Measurements from ENCODE around the gene GRK4. TPM values are rescaled to one million over a fixed set of nuclear protein-coding genes. Genes with fewer than 3 reads are reported as not detected.
A peak's percentile ranks its signal among the peaks of the same experiment; 100 is the strongest.

GRK4 gene
- total RNA-seq, 1 donor from 2014 or later = 9.2 TPM

DNA sequence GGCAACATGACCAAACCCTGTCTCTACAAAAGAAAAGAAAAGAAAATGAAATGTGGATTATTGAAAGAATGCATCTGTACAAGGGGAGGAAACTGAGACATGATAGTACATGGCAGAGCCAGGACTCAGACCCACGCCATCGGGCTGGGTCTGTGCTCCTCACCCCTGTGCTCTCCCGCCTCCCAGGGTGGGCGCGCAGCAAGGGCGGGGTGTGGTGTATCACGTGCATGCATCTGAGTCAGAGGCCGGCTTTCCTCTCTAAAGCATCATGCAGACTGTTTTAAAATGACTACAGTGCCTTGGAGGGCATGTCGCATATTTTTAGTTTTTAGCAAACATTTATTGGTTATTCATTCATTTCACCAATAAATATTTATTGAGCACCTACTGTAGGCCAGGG is 63.2 kb downstream of the GRK4 start:
- intact Hi-C loops (cut with micrococcal nuclease) = no loop called here
- no peak for DNase-seq
- no peak for ATAC-seq

- intact Hi-C loops (cut with micrococcal nuclease) = no loop called here
- no peak for ATAC-seq
- no peak for DNase-seq
Observed at GRCh38 chr4:3029464-3029863, 66.1 kb downstream of the GRK4 start.

- ATAC-seq (no peak), DNase-seq (no peak)
- intact Hi-C loops (cut with micrococcal nuclease) = loop anchor here (10.0 kb wide), 1 partner anchor 56 kb away; no protein-coding TSS in a partner anchor
Observed at GRCh38 chr4:3030566-3031356, 67.4 kb downstream of the GRK4 start.

DNA sequence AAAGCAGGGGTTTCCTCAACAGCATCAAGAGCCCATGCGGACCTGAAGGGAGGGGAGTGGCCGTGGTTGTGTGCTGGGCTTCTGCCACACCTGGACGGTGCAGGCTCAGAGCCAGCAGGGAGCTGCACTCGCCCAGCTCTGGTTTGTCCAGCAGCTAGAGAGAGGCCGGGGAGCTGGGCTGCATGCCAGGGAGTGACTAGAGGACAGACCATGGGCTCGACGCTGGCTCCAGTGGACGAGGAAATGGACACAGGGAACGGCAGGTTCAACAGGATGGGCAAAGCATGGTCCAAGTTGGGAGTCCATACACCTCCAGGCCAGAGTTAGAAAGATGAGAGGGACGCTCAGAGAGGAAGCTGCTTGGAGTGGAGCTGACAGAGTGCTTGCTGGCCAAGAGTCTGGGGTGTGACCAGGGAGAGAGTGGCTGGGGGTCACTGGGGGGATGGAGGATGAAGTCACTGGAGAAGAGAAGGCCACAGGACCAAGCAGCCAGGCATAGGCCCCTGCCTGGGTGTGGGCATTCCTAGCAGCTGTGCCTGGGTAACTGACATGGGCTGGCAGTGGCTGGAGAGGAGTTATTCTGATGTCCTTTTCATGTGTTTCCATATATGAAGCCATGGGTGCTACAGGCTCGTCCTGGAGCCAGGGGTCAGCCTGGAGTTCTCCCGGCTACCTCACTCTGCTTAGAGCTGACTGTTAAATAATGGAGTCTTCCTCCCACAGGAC is 68.1 kb downstream of the GRK4 start:
- ATAC-seq = peak; percentile 17
- intact Hi-C loops (cut with micrococcal nuclease) = loop anchor here (10.0 kb wide), 1 partner anchor 57 kb away; no protein-coding TSS in a partner anchor
- peak; percentile 49 for DNase-seq

DNA sequence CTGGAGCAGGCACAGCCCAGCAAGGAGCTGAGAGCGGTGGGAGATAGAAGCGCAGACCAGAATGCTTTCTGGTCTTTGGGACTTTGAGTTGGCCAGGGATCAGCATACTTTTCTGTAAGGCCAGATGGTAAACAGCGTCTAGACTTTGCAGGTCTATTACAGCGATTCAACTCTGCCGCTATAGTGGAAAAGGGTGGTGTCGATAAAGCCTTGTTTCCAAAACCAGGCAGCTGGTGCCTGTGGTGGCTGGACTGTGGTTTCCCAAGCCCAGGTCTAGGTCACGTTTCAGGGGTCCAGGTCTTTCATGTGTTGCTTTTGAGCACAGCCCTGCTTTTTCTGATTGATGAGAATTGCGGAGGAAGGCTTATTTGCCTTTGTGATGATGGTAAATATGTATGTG is 70.9 kb downstream of the GRK4 start:
- DNase-seq (no peak), ATAC-seq (no peak)
- intact Hi-C loops (cut with micrococcal nuclease) = loop anchor here (10.0 kb wide), 1 partner anchor 59 kb away; no protein-coding TSS in a partner anchor

- ATAC-seq (no peak), DNase-seq (no peak)
- intact Hi-C loops (cut with micrococcal nuclease) = loop anchor here (10.0 kb wide), 1 partner anchor 60 kb away; no protein-coding TSS in a partner anchor
Observed at GRCh38 chr4:3035249-3035648, 71.9 kb downstream of the GRK4 start.

DNA sequence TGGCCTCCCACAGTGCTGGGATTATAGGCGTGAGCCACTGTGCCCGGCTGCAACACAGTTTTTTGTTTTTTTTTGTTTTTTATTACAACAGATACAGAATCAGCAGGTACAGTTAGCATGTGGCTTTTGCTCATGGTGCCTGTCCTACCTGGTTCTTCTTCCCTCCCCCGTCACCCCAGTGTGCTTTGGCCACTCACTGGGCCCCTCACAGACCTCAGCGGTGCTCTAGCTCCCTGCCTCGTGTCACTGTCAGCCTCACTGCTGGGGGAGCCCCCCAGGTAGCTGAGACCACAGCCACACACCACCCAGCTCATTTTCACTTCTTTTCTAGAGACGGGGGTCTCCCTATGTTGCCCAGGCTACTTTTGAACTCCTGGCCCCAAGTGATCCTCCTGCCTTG is 72.3 kb downstream of the GRK4 start:
- ATAC-seq = no peak
- intact Hi-C loops (cut with micrococcal nuclease) = loop anchor here (10.0 kb wide), 1 partner anchor 61 kb away; no protein-coding TSS in a partner anchor
- no peak for DNase-seq

DNA sequence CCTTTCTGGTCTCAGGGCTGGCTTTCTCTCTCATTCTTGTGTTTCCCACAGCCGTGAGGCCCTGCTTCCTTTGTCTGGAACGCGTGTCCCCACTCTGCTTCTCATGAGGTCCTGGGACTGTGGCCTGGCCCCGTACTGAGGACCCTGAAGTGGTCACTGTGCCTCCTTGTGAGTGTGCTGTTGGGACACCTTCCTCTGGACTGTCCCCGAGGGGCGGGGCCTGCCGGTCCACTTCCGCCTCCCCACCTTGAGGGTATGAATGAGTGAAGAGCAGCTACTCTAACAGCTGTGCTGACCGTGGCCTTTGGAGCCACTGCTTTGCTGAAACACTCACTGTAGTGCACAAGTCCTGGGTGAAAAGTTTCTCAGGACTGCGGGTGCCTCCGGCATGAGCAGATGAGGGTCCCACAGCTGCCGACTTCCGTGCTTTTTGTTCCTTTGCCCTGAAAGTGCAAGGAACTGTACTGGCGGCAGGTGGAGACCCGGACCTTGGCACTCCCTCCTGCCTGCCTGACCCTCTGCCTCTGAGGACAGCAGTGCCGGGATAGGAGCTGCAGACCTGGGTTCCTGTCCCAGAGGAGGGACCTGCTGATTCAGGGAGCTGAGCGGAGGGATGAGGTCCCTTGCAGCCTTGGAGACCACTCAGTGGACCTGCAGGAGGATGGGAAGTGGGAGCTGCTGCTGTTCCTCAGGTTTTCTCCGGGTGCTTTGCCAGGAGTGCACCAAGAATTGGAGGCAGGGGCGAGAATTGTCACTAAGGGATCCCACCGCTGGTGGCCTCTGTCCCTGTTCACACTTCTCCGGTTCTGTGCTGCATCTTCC is 73.0 kb downstream of the GRK4 start:
- ATAC-seq (no peak), DNase-seq (no peak)
- intact Hi-C loops (cut with micrococcal nuclease) = loop anchor here (10.0 kb wide), 1 partner anchor 62 kb away; no protein-coding TSS in a partner anchor

DNA sequence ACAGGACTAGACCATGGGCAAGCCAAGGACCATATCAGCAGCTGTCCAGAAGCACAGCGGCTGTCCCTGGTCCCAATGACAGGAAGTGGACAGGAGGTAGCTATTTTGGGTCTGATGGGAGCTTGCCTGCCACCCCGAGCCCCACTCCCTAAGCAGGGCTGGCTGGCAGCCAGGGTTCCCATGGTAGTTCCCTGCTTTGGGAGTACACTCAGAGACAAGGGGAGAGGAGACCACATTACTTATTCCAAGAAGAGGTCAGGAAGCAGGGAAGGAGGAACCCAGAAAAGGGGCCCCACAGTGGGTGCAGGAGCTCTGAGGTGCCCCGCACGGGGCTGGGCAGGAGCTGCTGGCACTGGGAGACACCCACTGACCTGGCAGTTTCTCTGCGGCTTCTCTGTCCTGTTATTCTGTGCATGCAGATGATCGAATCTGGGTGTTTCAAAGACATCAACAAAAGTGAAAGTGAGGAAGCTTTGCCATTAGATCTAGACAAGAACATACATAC is 74.6 kb downstream of the GRK4 start:
- intact Hi-C loops (cut with micrococcal nuclease) = loop anchor here (10.0 kb wide), 1 partner anchor 63 kb away; no protein-coding TSS in a partner anchor
- DNase-seq = peak; percentile 87
- peak; percentile 70 for ATAC-seq

- DNase-seq (no peak), ATAC-seq (no peak)
- intact Hi-C loops (cut with micrococcal nuclease) = loop anchor here (10.0 kb wide), 1 partner anchor 65 kb away; no protein-coding TSS in a partner anchor
Observed at GRCh38 chr4:3039706-3040366, 76.5 kb downstream of the GRK4 start.

DNA sequence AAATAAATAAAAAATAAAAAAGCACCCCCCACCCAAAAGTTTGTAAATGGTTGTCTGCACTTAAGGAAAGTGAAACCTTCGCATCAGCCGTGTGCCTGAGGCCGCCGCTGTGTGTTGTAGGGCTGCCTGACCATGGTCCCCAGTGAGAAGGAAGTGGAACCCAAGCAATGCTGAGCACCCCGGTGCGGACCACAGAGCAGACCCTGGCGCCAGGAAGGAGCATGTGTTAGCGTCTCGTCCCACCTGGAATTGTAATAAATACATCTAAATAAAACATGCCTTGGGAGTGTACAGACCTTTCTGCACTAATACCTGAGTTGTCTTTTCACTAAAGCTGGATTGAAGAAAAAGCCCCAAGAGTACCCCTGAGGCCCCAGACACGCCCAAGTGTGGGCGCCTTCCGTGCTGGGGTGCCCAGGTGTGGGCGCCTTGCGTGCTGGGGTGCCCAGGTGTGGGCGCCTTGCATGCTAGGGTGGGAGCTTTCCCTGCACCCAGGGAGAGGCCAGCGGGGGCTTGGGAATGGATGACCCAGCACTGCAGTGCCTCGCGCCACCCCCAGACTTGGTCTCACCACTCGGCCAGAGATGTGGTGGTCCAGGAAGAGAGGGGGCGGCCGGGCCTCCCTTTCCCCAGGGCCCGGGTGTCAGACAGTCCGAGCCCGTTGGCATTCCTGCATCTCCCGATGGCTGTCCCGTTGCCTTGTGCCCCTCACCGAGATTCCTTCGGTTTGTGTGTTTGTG is 77.3 kb downstream of the GRK4 start:
- intact Hi-C loops (cut with micrococcal nuclease) = no loop called here
- no peak for ATAC-seq
- no peak for DNase-seq

- ATAC-seq (peak; percentile 59), DNase-seq (peak; percentile 75)
- intact Hi-C loops (cut with micrococcal nuclease) = no loop called here
Observed at GRCh38 chr4:3041192-3042142, 78.1 kb downstream of the GRK4 start.

DNA sequence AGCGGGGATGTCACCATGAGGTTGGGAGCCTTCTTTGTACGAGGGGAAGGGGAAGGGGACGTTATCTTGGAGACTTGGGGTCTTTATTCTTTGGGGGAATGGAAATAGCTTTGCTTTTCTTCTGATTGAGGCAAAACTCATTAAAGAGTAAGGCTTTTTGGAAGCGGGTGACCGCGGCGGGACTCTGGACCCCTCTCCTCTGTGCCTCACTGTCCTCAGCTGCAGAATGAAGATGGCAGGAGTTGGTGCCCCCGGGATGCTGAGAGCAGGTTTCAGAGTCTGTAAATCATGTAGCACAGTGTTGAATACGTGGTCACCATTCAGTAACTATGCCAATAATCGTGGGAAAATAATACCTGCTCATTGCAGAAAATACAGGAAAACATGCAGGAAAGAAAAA is 78.9 kb downstream of the GRK4 start:
- no peak for ATAC-seq
- intact Hi-C loops (cut with micrococcal nuclease) = no loop called here
- no peak for DNase-seq

DNA sequence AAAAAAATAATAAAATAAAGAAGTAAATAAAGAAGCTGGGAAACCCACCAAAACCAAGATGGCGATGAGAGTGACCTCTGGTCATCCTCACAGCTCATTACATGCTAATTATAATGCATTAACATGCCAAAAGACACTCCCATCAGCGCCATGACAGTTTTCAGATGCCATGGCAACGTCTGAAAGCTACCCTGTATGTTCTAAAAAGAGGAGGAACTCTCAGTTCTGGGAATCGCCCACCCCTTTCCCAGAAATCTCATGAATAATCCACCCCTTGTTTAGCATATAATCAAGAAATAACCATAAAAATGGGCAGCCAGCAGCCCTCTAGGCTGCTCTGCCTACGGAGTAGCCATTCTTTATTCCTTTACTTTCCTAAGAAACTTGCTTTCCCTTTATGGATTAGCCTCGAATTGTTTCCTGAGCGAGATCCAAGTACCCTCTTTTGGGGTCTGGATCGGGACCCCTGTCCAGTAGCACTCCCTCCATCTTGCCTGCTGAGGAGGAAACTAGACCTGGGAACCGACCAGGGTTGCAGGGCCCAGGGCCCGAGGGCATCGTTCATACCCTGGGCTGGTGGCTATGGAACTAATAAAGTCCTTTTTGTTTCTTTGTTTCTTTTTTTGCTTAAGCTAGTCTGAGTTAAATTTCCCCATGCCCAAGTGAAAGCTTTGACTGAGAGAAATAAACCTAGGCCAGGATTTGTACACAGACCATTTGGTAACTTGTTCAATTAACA is 80.1 kb downstream of the GRK4 start:
- intact Hi-C loops (cut with micrococcal nuclease) = no loop called here
- no peak for ATAC-seq
- DNase-seq = no peak

DNA sequence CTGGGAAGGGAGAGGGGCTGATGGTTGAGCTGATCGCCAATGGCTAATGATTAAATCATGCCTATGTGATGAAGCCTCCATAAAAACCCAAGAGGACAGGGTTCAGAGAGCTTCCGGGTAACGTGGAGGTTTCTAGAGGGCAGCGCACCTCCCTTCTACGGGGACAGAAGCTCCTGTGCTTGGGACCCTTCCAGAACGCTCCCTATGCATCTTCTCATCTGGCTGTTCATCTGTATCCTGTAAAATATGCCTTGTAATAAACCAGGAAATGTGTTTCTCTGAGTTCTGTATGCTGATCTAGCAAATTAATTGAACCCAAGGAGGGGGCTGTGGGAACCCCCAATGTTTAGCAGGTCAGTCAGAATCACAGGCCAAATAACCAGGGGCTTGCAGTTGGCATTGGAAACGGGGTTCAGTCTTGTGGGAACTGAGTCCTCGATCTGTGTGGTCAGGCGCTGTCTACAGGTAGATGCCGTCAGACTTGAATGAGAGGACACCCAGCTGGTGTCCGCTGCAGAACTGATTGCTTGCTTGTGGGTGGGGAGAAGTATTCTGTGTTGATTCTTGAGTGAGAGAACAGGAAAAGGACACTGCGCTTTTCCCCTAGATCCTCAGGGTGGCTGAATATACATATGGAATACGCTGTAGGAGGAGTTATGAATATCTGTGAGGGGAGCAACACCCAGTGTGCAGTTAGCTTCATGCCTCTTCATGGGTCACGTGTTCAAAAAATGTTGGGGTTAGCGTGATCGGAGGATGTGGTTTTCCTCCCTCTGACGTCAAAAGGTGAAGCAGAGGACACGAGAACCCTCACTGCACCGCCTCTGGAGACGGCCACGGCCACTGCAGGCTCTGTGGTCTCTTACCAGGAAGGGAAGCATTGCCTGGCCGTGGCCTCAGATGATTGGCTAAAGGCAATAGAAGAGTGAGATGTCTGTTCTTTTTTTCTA is 81.8 kb downstream of the GRK4 start:
- intact Hi-C loops (cut with micrococcal nuclease) = no loop called here
- ATAC-seq (peak; percentile 12), DNase-seq (peak; percentile 65)

Data from left ventricle myocardium superior (tissue), 1 donor.